HepG2 (cell line): ENCODE measurements around the gene NRG2. TPM values are rescaled to one million over a fixed set of nuclear protein-coding genes. Genes with fewer than 3 reads are reported as not detected.

Experiments used
- ATAC-seq: fragments of 200-7000 bp; cut with Tn5 transposase; 3 replicates; pipeline ENCODE4 v1.9.1; 2020; ENCODE audit warnings: mild to moderate bottlenecking, moderate library complexity
- BruUV-seq: library from RNA; stranded (reverse); fragments of 400-500 nt; replicated peaks from 2 replicates; lab custom pipeline; 2021; lab: Mats Ljungman, UMichigan
- CTCF ChIA-PET: fragments of 300-600 bp; formaldehyde crosslinking; extraction: SDS; loops from one replicate; lab custom pipeline; 2021; ENCODE audit warnings: low total read pairs, inconsistent platforms, low intra/inter-chr PET ratio; lab: Yijun Ruan, JAX
- POLR2A ChIA-PET: fragments of 350-600 bp; sonication (Branson Sonifier 250); formaldehyde crosslinking; loops from one replicate; lab custom pipeline; 2020; ENCODE audit warnings: antibody characterized with exemption, inconsistent platforms; lab: Yijun Ruan, JAX
- DNase-seq: peaks from one replicate; pipeline ENCODE4 v3.0.0-alpha.2; 2015; ENCODE audit warnings: low spot score
- FAIRE-seq: peaks from 3 replicates; lab custom pipeline; 2011; peaks lifted over from hg19 to GRCh38; lab: Jason Lieb, UNC
- H2AFZ ChIP-seq: one replicate; pipeline ENCODE4 v1.6.1; 2011; ENCODE audit warnings: low read length, inconsistent platforms
- H3K27ac ChIP-seq: fragments of 300-600 bp; 3 replicates; pipeline ENCODE4 v1.8.0; 2011; ENCODE audit warnings: mixed run types, mild to moderate bottlenecking, mixed read lengths, low read length, inconsistent platforms; ENCODE audit not compliant: insufficient read depth; ENCODE audit errors: extremely low read length
- H3K27me3 ChIP-seq, 2 experiments: fragments of 200-600 bp in 1 of 2; 2 replicates in 1 of 2; 3 replicates in 1 of 2; pipeline versions ENCODE4 v1.6.0 to v1.8.0; 2011; ENCODE audit warnings: low read length in 2 of 2, mild to moderate bottlenecking in 2 of 2, moderate library complexity in 2 of 2, inconsistent platforms in 1 of 2; ENCODE audit not compliant: insufficient read depth in 2 of 2, control insufficient read depth in 1 of 2
- H3K36me3 ChIP-seq, 2 experiments: fragments of 200-600 bp in 1 of 2; replicated peaks in 1 of 2; 2 replicates in 1 of 2; 3 replicates in 1 of 2; pipeline versions ENCODE4 v1.5.1 to v1.8.0; 2011; ENCODE audit warnings: low read length in 2 of 2, inconsistent platforms in 1 of 2; ENCODE audit not compliant: insufficient read depth in 2 of 2, control insufficient read depth in 1 of 2
- H3K4me1 ChIP-seq: 2 replicates; pipeline ENCODE4 v1.5.1; 2012; ENCODE audit warnings: low read length, inconsistent platforms; ENCODE audit not compliant: insufficient read depth
- H3K4me2 ChIP-seq: 2 replicates; pipeline ENCODE4 v1.6.0; 2011; ENCODE audit warnings: low read depth, low read length, inconsistent platforms
- H3K4me3 ChIP-seq, 3 experiments: fragments of 200-600 bp in 1 of 3; sonication (generic), shearing (Covaris generic) in 1 of 3; replicated peaks in 1 of 3; 2 replicates each; pipeline ENCODE4 v1.5.1; 2011 to 2016; ENCODE audit warnings: low read length in 3 of 3, inconsistent platforms in 2 of 3, low read depth in 2 of 3, mild to moderate bottlenecking in 2 of 3, control low read depth in 1 of 3, mixed read lengths in 1 of 3; ENCODE audit not compliant: insufficient read depth in 1 of 3
- H3K79me2 ChIP-seq: one replicate; pipeline ENCODE4 v1.6.1; 2011; ENCODE audit warnings: low read length, inconsistent platforms; ENCODE audit not compliant: insufficient read depth
- H3K9ac ChIP-seq: 2 replicates; pipeline ENCODE4 v1.6.0; 2011; ENCODE audit warnings: mild to moderate bottlenecking, low read depth, low read length, inconsistent platforms; ENCODE audit not compliant: insufficient read depth
- H3K9me3 ChIP-seq: 2 replicates; pipeline ENCODE4 v1.5.1; 2012; ENCODE audit warnings: mild to moderate bottlenecking, low read length
- H4K20me1 ChIP-seq: 2 replicates; pipeline ENCODE4 v1.6.0; 2011; ENCODE audit warnings: inconsistent platforms, mild to moderate bottlenecking, low read length, moderate library complexity; ENCODE audit not compliant: insufficient read depth
- AFF4 ChIP-seq: sonication (generic); formaldehyde crosslinking; IDR thresholded peaks from 2 replicates; pipeline ENCODE4 v1.4.0; 2020; ENCODE audit warnings: missing genetic modification reagents
- CTCF ChIP-seq: sonication (generic); formaldehyde crosslinking; IDR thresholded peaks from 2 replicates; pipeline ENCODE4 v1.5.0; 2020; ENCODE audit warnings: mild to moderate bottlenecking, missing genetic modification reagents, moderate library complexity
- NCOR1 ChIP-seq: fragments of 200-600 bp; sonication (generic); IDR thresholded peaks from 2 replicates; pipeline ENCODE4 v1.7.0; 2017; ENCODE audit warnings: antibody characterized with exemption, low read length, borderline replicate concordance
- RAD21 ChIP-seq: fragments of 450-650 bp; formaldehyde crosslinking; IDR thresholded peaks from 2 replicates; pipeline ENCODE4 v1.5.0; 2020; ENCODE audit warnings: mild to moderate bottlenecking
- RFX5 ChIP-seq: IDR thresholded peaks from 2 replicates; pipeline ENCODE4 v1.6.1; 2011; ENCODE audit warnings: low read depth, low read length, improper control_type of control experiment
- SMC3 ChIP-seq: IDR thresholded peaks from 2 replicates; pipeline ENCODE4 v1.6.1; 2011; ENCODE audit warnings: low read length, improper control_type of control experiment
- XRCC5 ChIP-seq: fragments of 200-400 bp; formaldehyde crosslinking; optimal IDR thresholded peaks from 2 replicates; pipeline ENCODE3; 2017; ENCODE audit warnings: mild to moderate bottlenecking, low read length
- YY1 ChIP-seq: IDR thresholded peaks from 2 replicates; pipeline ENCODE4 v1.6.1; 2011; ENCODE audit warnings: low read length, low read depth, moderate library complexity, mild to moderate bottlenecking; ENCODE audit not compliant: insufficient read depth, insufficient replicate concordance
- ZBTB34 ChIP-seq: sonication (generic); formaldehyde crosslinking; IDR thresholded peaks from 2 replicates; pipeline ENCODE4 v1.8.0; 2022; ENCODE audit warnings: mild to moderate bottlenecking, missing genetic modification reagents
- ZNF143 ChIP-seq: sonication (generic); formaldehyde crosslinking; IDR thresholded peaks from 2 replicates; pipeline ENCODE4 v1.4.0; 2020; ENCODE audit warnings: missing genetic modification reagents
- ZNF354B ChIP-seq: sonication (generic); formaldehyde crosslinking; IDR thresholded peaks from 2 replicates; pipeline ENCODE4 v1.8.0; 2022; ENCODE audit warnings: mild to moderate bottlenecking, missing genetic modification reagents
- ZNF441 ChIP-seq: sonication (generic); formaldehyde crosslinking; IDR thresholded peaks from 2 replicates; pipeline ENCODE4 v1.7.0; 2021; ENCODE audit warnings: missing genetic modification reagents, borderline replicate concordance
- ZNF619 ChIP-seq: sonication (generic); formaldehyde crosslinking; IDR thresholded peaks from 2 replicates; pipeline ENCODE4 v1.4.0; 2020; ENCODE audit warnings: mild to moderate bottlenecking, missing genetic modification reagents
- ZNF747 ChIP-seq: sonication (generic); formaldehyde crosslinking; IDR thresholded peaks from 2 replicates; pipeline ENCODE4 v1.8.1; 2023; ENCODE audit warnings: missing genetic modification reagents, mild to moderate bottlenecking, borderline replicate concordance
- WGBS: methylation state at CpG from one replicate; pipeline ENCODE4 v1.1.6; 2017; ENCODE audit warnings: low lambda C conversion rate; 5-methylcytosine and 5-hydroxymethylcytosine counted together
- in situ Hi-C: cut with HindIII; loops from 2 replicates; pipeline ENCODE4 v1.10.0; 2017; ENCODE audit warnings: low pct_unique_long_range_greater_than_20kb; ENCODE audit not compliant: extremely low pct_ligation_motif_present
- intact Hi-C: fragments of 100-400 bp; cut with micrococcal nuclease; formaldehyde crosslinking; loops from one replicate; pipeline ENCODE4 v1.10.0; 2022; ENCODE audit not compliant: unreplicated experiment
- polyA plus RNA-seq, 8 experiments: library from polyadenylated mRNA; depleted of rRNA in 3 of 8; stranded (reverse) in 7 of 8; unstranded in 1 of 8; fragments of >200 nt; fragmentation: Illumina TruSeq in 4 of 8; extraction: Trizol in 4 of 8; gene quantifications; 2 replicates each; pipeline versions ENCODE4 v1.2.1 to v1.2.3, GENCODE V29; 2011 to 2016; ENCODE audit warnings: low read depth in 4 of 8, missing spikeins in 1 of 8, mixed read lengths in 1 of 8; ENCODE audit not compliant: insufficient read depth in 1 of 8
- total RNA-seq, 5 experiments: library from RNA; depleted of rRNA; stranded (reverse); fragments of >200 nt; fragmentation: Illumina TruSeq; extraction: Trizol; gene quantifications; 2 replicates each; pipeline ENCODE4 v1.2.3, GENCODE V29; 2016; ENCODE audit warnings: low read depth in 1 of 5

Gene NRG2
- total and polyA plus RNA-seq, 2 of the 13 experiments (the other 11 are each of a cell fraction or from before 2014, with no cell fraction given), result not detected

GRCh38 chr5:139864716-139865483 lies 178.2 kb downstream of the NRG2 start (continued):
- no peak for TF ChIP-seq ZBTB34 (CRISPR knock-in tag)
- TF ChIP-seq ZNF143 (CRISPR knock-in tag), result no peak

- H3K79me2 ChIP-seq, result no peaks in the 10 kb centered on the region
- in situ Hi-C loops, result no loop called here
- no peaks in the 10 kb centered on the region for H3K9me3 ChIP-seq
- H3K4me1 ChIP-seq, result no peaks in the 10 kb centered on the region
- H3K4me2 ChIP-seq, result no peak overlapping the region
- no TSS peak for BruUV-seq
- no peak overlapping the region for H2AFZ ChIP-seq
- intact Hi-C loops, result loop anchor here (1.0 to 10.0 kb wide), 2 partner anchors 77 to 101 kb away; no protein-coding TSS in a partner anchor
- H4K20me1 ChIP-seq, result no peaks in the 10 kb centered on the region
- H3K9ac ChIP-seq, result no peak overlapping the region
- no peaks in the 10 kb centered on the region for H3K36me3 ChIP-seq
- FAIRE-seq, result peak; percentile 49
- peak; percentile 28 for DNase-seq
- no peak overlapping the region for H3K27ac ChIP-seq
- peaks cover 4 to 23% of the 10 kb centered on the region in 2 experiments; a peak in 3 of 5 replicates for H3K27me3 ChIP-seq
- POLR2A ChIA-PET, result no interaction called here
- CTCF ChIA-PET, result interaction anchor here (0.7 to 2.6 kb wide), 4 partner anchors 20 to 293 kb away, joined by 3 to 28 read pairs (median 4); no protein-coding TSS in a partner anchor
- 0% methylated on average over 3 of the region's 5 CpGs for WGBS
- H3K4me3 ChIP-seq, result no peak overlapping the region
- ATAC-seq, result peak; percentile 81
- peak; percentile 73 for TF ChIP-seq SMC3
- TF ChIP-seq AFF4, result no peak
- no peak for TF ChIP-seq ZNF619
- peak; percentile 51 for TF ChIP-seq YY1
- no peak for TF ChIP-seq RFX5
- TF ChIP-seq ZNF441 (CRISPR knock-in tag), result no peak
- TF ChIP-seq NCOR1, result no peak
- peak; percentile 18 for TF ChIP-seq XRCC5
- no peak for TF ChIP-seq ZNF354B (CRISPR knock-in tag)
- no peak for TF ChIP-seq ZNF747
- peak; percentile 79 for TF ChIP-seq CTCF (CRISPR knock-in tag)
- peak; percentile 58; the same call in 1 of the 2 replicates for TF ChIP-seq RAD21 (CRISPR knock-in tag)
Measured at GRCh38 chr5:139863855-139864558, 179.1 kb downstream of the NRG2 start.
